Measurements from ENCODE around the gene IL11RA.
"Not testable (repeated sequence)": the region's sequence is repeated elsewhere in the genome, so short reads cannot be mapped to it uniquely, and the experiment has no call there.

The IL11RA gene

GRCh38 chr9:34630402-34631154 lies 21.4 kb upstream of the IL11RA start:
- no peak for DNase-seq

- DNase-seq = no peak
Measured at GRCh38 chr9:34633166-34633565, 18.8 kb upstream of the IL11RA start.

- peak; percentile 81 for DNase-seq
Measured at GRCh38 chr9:34633851-34634550, 18.0 kb upstream of the IL11RA start.

- no peak for DNase-seq
Measured at GRCh38 chr9:34634551-34635248, 17.3 kb upstream of the IL11RA start.

- DNase-seq = no peak
Measured at GRCh38 chr9:34635556-34635955, 16.4 kb upstream of the IL11RA start.

- DNase-seq = peak; percentile 41
Measured at GRCh38 chr9:34636791-34637355, 15.1 kb upstream of the IL11RA start.

GRCh38 chr9:34637356-34638137 lies 14.4 kb upstream of the IL11RA start, which contains the start of gene SIGMAR1:
SIGMAR1 (minus strand) TSS chr9:34637787; CDS start chr9:34637697, 90 bp downstream.
- peak; percentile 96 for DNase-seq

GRCh38 chr9:34638138-34638445 lies 13.9 kb upstream of the IL11RA start:
- DNase-seq = no peak

GRCh38 chr9:34639322-34639721 lies 12.7 kb upstream of the IL11RA start:
- DNase-seq = not testable (repeated sequence)

- DNase-seq = no peak
Measured at GRCh38 chr9:34642679-34643078, 9.3 kb upstream of the IL11RA start.

- DNase-seq = no peak
Measured at GRCh38 chr9:34644766-34645314, 7.1 kb upstream of the IL11RA start.

- peak; percentile 99 for DNase-seq
Measured at GRCh38 chr9:34646211-34647083, 5.5 kb upstream of the IL11RA start, which contains the start of gene GALT. GALT (plus strand) TSS chr9:34646675; CDS start chr9:34646705, 30 bp downstream.

- DNase-seq = no peak
Measured at GRCh38 chr9:34647084-34647403, 4.9 kb upstream of the IL11RA start.

- no peak for DNase-seq
Measured at GRCh38 chr9:34647651-34648050, 4.3 kb upstream of the IL11RA start.

GRCh38 chr9:34648673-34649072 lies 3.3 kb upstream of the IL11RA start:
- DNase-seq = no peak

- no peak for DNase-seq
Measured at GRCh38 chr9:34650816-34651215, 1.2 kb upstream of the IL11RA start.

GRCh38 chr9:34651321-34651720 lies 664 bp upstream of the IL11RA start:
- no peak for DNase-seq

GRCh38 chr9:34652602-34653000 lies 616 bp downstream of the IL11RA start:
- DNase-seq = no peak

- no peak for DNase-seq
Measured at GRCh38 chr9:34653151-34654072, 1.4 kb downstream of the IL11RA start.

Data from stimulated activated CD4-positive, alpha-beta T cell treated with anti-CD3 and anti-CD28 coated beads, Interleukin-15, amount 100 ng/mL, for 24 hours (primary cell).